HepG2 (cell line): ENCODE results near the gene TSSK2. TPM values are rescaled to one million over a fixed set of nuclear protein-coding genes. Genes with fewer than 3 reads are reported as not detected.

Source experiments
- EP300 ChIP-seq, 3 experiments: sonication (generic) in 1 of 3; formaldehyde crosslinking in 1 of 3; IDR thresholded peaks; 2 replicates each; pipeline versions ENCODE4 v1.5.1 to v1.6.1; 2011 to 2020; ENCODE audit warnings: low read depth in 2 of 3, low read length in 2 of 3, borderline replicate concordance in 1 of 3, improper control_type of control experiment in 1 of 3, mild to moderate bottlenecking in 1 of 3, missing genetic modification reagents in 1 of 3, moderate library complexity in 1 of 3
- MBNL3 ChIP-seq: fragments of 250-450 bp; sonication (Bioruptor Pico); conservative IDR thresholded peaks from 2 replicates; pipeline ENCODE4 v1.8.0; 2022; ENCODE audit warnings: mild to moderate bottlenecking, inconsistent platforms
- polyA plus RNA-seq, 8 experiments: library from polyadenylated mRNA; depleted of rRNA in 3 of 8; stranded (reverse) in 7 of 8; unstranded in 1 of 8; fragments of >200 nt; fragmentation: Illumina TruSeq in 4 of 8; extraction: Trizol in 4 of 8; gene quantifications; 2 replicates each; pipeline versions ENCODE4 v1.2.1 to v1.2.3, GENCODE V29; 2011 to 2016; ENCODE audit warnings: low read depth in 4 of 8, missing spikeins in 1 of 8, mixed read lengths in 1 of 8; ENCODE audit not compliant: insufficient read depth in 1 of 8
- total RNA-seq, 5 experiments: library from RNA; depleted of rRNA; stranded (reverse); fragments of >200 nt; fragmentation: Illumina TruSeq; extraction: Trizol; gene quantifications; 2 replicates each; pipeline ENCODE4 v1.2.3, GENCODE V29; 2016; ENCODE audit warnings: low read depth in 1 of 5
- TF ChIP-seq, protein P1 (sequence below): sonication (generic); formaldehyde crosslinking; IDR thresholded peaks from 2 replicates; pipeline ENCODE4 v1.4.0; 2020; ENCODE audit warnings: missing genetic modification reagents, borderline replicate concordance
- TF ChIP-seq, protein P2 (sequence below): sonication (generic); formaldehyde crosslinking; IDR thresholded peaks from 2 replicates; pipeline ENCODE4 v1.4.0; 2020; ENCODE audit warnings: missing genetic modification reagents, borderline replicate concordance

The TSSK2 gene
- total and polyA plus RNA-seq, 2 of the 13 experiments (the other 11 are each of a cell fraction or from before 2014, with no cell fraction given), result not detected

DNA sequence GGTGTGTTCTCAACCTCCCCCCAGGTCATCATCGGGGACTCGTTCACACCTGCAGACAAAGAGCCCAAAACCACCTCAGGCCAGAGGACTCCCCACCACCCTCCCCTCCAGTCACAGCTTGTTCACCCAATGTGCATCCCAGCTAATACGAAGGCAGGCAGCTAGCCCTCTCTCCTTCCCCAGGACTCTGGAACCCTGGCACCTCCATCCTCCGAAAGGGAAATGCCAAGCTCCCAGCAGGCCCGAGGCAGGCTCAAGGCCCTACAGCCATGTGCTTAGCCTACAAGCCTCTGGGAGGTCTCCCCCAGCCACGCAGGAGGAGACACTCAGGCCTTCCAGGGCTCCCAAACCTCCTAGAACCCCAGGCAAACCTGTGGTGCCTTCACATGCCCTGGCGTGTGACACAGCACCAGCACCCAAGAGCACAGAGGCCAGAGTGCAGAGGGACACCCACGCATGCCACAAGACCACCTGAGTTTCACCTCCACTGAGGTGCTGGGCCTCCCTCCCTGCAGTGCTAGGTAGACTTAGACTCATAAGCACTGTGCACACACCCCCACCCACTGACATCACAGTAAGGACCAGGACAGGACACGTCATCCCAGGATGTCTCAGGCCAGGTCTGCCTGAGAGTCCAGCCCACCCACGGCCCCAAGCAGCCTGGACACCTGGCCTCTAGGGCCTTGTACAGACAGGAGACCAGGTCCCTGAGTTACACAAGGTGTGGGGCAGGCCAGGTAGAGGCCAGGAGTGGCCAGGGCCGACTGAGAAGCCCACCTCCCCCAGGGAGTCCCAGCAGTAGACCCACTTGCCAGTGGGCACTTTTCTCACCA lies 6.5 kb downstream of the TSSK2 start (continued):
- TF ChIP-seq, protein P1, sequence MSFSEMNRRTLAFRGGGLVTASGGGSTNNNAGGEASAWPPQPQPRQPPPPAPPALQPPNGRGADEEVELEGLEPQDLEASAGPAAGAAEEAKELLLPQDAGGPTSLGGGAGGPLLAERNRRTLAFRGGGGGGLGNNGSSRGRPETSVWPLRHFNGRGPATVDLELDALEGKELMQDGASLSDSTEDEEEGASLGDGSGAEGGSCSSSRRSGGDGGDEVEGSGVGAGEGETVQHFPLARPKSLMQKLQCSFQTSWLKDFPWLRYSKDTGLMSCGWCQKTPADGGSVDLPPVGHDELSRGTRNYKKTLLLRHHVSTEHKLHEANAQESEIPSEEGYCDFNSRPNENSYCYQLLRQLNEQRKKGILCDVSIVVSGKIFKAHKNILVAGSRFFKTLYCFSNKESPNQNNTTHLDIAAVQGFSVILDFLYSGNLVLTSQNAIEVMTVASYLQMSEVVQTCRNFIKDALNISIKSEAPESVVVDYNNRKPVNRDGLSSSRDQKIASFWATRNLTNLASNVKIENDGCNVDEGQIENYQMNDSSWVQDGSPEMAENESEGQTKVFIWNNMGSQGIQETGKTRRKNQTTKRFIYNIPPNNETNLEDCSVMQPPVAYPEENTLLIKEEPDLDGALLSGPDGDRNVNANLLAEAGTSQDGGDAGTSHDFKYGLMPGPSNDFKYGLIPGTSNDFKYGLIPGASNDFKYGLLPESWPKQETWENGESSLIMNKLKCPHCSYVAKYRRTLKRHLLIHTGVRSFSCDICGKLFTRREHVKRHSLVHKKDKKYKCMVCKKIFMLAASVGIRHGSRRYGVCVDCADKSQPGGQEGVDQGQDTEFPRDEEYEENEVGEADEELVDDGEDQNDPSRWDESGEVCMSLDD (CRISPR knock-in tag), result no peak
- TF ChIP-seq MBNL3 (CRISPR knock-in tag) (no peak), EP300 (IDR thresholded peaks at IDR 0.05; ENCODE audit: low read depth in 2 of 2, low read length in 2 of 2) (no peak), EP300 (CRISPR knock-in tag; IDR thresholded peaks at IDR 0.05; ENCODE audit: borderline replicate concordance) (no peak)
- TF ChIP-seq, protein P2, sequence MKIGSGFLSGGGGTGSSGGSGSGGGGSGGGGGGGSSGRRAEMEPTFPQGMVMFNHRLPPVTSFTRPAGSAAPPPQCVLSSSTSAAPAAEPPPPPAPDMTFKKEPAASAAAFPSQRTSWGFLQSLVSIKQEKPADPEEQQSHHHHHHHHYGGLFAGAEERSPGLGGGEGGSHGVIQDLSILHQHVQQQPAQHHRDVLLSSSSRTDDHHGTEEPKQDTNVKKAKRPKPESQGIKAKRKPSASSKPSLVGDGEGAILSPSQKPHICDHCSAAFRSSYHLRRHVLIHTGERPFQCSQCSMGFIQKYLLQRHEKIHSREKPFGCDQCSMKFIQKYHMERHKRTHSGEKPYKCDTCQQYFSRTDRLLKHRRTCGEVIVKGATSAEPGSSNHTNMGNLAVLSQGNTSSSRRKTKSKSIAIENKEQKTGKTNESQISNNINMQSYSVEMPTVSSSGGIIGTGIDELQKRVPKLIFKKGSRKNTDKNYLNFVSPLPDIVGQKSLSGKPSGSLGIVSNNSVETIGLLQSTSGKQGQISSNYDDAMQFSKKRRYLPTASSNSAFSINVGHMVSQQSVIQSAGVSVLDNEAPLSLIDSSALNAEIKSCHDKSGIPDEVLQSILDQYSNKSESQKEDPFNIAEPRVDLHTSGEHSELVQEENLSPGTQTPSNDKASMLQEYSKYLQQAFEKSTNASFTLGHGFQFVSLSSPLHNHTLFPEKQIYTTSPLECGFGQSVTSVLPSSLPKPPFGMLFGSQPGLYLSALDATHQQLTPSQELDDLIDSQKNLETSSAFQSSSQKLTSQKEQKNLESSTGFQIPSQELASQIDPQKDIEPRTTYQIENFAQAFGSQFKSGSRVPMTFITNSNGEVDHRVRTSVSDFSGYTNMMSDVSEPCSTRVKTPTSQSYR, result no peak
